Activated T-helper 17 cell treated with anti-CD3 and anti-CD28 coated beads, Interleukin-2, amount 50 U/mL, for 72 hours (primary cell): ENCODE results near the gene CIAO1. TPM values are rescaled to one million over a fixed set of nuclear protein-coding genes. Genes with fewer than 3 reads are reported as not detected.
"Not testable (repeated sequence)": the region's sequence is repeated elsewhere in the genome, so short reads cannot be mapped to it uniquely, and the experiment has no call there.

Experiments
- ATAC-seq: fragments of 150-1000 bp; cut with Tn5 transposase; replicated peaks from 2 replicates; pipeline ENCODE4 v1.10.0; 2021; ENCODE audit warnings: mild to moderate bottlenecking, moderate library complexity
- H3K27ac Mint-ChIP-seq: one replicate; pipeline ENCODE4 v1.8.0; 2022; ENCODE audit warnings: mixed read lengths
- H3K27me3 Mint-ChIP-seq: one replicate; pipeline ENCODE4 v1.8.0; 2022; ENCODE audit warnings: mixed read lengths
- H3K36me3 Mint-ChIP-seq: one replicate; pipeline ENCODE4 v1.8.0; 2022; ENCODE audit warnings: low read depth, mild to moderate bottlenecking, mixed read lengths
- H3K4me1 Mint-ChIP-seq: one replicate; pipeline ENCODE4 v1.8.0; 2022; ENCODE audit warnings: mixed read lengths
- H3K4me3 Mint-ChIP-seq: one replicate; pipeline ENCODE4 v1.8.0; 2022; ENCODE audit warnings: mild to moderate bottlenecking, mixed read lengths
- H3K9me3 Mint-ChIP-seq: one replicate; pipeline ENCODE4 v1.8.0; 2022; ENCODE audit warnings: mixed read lengths
- total RNA-seq, 2 donors: library from RNA; stranded (reverse); gene quantifications; one replicate each; pipeline ENCODE4 v1.2.3, GENCODE V29; 2022

CIAO1 gene
- total RNA-seq, 2 donors from 2014 or later: 71.4 to 81.3 TPM

DNA sequence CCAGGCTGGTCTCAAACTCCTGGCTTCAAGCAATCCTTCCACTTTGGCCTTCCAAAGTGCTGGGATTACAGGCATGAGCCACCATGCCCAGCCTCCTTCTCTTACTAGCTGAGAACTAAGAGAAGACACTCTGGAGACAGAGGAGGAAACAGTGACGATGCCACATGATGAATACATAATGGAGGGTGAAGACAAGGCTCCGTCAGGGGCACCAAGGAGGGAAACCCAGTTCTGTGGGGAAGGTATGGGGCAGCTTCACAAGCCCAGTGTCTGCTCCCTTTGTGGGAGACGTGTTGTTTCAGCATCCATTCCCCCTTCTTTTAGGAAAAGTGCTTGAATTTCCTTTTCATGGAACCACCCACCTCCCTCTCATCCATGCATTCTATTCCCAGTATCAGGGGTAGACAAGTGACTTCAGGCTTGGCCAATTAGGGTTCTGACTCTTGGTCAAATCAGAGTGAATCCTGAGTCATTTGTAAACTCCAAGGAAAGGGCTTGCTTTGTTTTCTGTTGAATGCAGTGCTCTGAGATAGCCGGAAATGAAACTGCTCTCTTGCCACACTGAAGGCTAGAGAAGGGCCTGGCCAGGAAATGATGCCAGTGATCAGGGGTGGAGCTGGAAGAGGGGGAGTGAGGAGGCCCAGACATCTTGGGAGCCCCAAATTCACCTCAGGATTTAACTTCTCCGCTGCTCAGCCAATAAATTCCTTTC, 24.0 kb upstream of the CIAO1 start:
- peak overlapping the region; percentile 74 for H3K4me3 Mint-ChIP-seq
- H3K4me1 Mint-ChIP-seq: peaks cover 43% of the 10 kb centered on the region
- peak; percentile 98 for ATAC-seq
- H3K36me3 Mint-ChIP-seq: no peaks in the 10 kb centered on the region
- H3K27ac Mint-ChIP-seq: peak overlapping the region; percentile 94
- no peaks in the 10 kb centered on the region for H3K27me3 Mint-ChIP-seq
- H3K9me3 Mint-ChIP-seq: no peaks in the 10 kb centered on the region

DNA sequence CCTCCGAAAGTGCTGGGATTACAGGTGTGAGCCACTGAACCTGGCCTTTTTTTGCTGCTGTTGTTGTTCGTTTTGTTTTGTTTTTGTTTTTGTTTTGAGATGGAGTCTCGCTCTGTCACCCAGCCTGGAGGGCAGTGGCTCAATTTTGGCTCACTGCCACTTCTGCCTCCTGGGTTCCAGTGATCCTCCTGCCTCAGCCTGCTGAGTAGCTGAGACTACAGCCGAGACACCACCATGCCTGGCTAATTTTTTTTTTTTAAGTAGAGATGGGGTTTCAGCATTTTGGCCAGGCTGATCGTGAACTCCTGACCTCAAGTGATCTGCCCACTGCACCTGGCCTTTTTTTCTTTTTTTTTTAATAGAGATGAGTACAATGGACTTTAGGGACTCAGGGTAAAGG, 22.2 kb upstream of the CIAO1 start:
- H3K36me3 Mint-ChIP-seq: no peaks in the 10 kb centered on the region

DNA sequence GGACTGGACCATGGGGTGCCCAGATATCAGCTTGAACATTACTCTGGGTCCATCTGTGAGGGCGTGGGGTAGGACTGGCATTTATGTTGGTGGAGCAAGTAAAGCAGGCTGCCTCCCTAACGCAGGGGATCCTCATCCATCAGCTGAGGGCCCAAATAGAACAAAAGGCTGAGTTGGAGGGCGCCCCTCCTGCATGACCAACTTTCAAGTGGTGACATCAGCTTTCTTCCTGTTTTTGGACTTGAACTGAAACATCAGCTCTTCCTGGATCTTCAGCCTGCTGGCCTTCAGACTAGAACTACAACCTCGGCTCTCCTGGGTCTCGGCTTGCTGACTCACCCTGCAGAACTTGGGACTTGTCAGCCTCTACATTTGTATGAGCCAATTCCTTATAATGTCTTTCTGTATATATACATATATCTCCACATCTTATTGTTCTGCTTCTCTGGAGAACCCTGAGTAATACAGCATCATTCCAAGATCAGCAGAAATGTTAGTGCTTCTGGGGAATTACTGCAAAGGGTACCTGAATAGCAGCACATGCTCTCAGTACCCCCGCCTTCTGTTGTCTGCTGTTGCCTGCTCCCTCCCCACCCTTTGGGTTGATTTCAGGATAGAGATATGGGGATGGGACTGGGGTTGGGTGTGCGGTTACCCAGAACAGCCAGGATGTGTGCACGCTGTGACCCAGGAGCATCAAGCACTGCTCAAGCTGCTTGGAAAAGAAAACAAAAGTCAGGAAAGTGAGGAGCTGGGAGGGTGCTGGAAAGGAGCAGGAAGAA, 20.2 kb upstream of the CIAO1 start:
- Mint-ChIP-seq H3K4me3 (peak overlapping the region; percentile 25), H3K27ac (peak overlapping the region; percentile 88), H3K27me3 (no peaks in the 10 kb centered on the region), H3K9me3 (no peaks in the 10 kb centered on the region), H3K4me1 (peaks cover 55% of the 10 kb centered on the region), H3K36me3 (peaks cover 9% of the 10 kb centered on the region)
- no peak for ATAC-seq

More for the DNA sequence above, 22.2 kb upstream of the CIAO1 start:
- H3K4me3 Mint-ChIP-seq: no peak overlapping the region
- peaks cover 49% of the 10 kb centered on the region for H3K4me1 Mint-ChIP-seq
- ATAC-seq: no peak
- no peak overlapping the region for H3K27ac Mint-ChIP-seq
- no peaks in the 10 kb centered on the region for H3K27me3 Mint-ChIP-seq
- H3K9me3 Mint-ChIP-seq: no peaks in the 10 kb centered on the region

DNA sequence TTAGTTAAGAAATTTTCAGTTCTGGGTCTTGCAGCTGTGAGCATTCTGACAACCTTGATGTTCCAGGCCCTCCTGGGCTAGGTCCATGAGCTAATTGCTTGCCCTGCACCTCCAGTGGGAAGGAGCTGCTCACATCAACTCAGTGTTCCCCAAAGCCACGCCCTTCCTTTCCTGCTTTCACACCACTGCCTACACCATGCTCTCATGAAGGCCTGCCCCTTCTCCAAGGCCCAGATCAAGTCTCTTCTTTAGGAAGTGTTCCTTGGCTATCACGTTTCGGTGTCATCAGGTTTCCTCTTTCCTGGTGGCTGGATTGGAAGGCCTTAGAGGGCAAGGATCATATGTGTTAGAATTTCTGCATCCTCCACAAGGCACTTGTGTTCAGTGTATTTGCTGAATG, 19.0 kb upstream of the CIAO1 start:
- ATAC-seq: no peak
- Mint-ChIP-seq H3K4me1 (peaks cover 48% of the 10 kb centered on the region), H3K27me3 (no peaks in the 10 kb centered on the region), H3K36me3 (peaks cover 18% of the 10 kb centered on the region), H3K9me3 (no peaks in the 10 kb centered on the region), H3K4me3 (no peak overlapping the region), H3K27ac (peak overlapping the region; percentile 88)

DNA sequence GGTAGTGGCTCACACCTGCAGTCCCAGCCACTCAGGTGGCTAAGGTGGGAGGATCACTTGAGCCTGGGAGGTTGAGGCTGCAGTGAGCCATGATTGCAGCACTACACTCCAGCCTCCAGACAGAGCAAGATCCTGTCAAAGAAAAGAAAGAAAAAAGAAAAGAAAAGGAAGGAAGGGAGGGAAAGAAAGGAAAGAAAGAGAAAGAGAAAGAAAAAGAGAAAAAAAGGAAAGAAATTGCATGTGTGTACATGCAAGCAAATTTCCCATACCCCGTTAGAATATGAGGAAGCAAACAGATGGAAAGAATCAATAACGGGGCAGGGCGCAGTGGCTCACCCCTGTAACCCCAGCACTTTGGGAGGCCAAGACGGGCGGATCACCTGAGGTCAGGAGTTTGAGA, 18.1 kb upstream of the CIAO1 start:
- Mint-ChIP-seq H3K36me3 (peaks cover 27% of the 10 kb centered on the region), H3K27ac (peak overlapping the region; percentile 53), H3K4me1 (peaks cover 40% of the 10 kb centered on the region), H3K27me3 (no peaks in the 10 kb centered on the region), H3K9me3 (no peaks in the 10 kb centered on the region), H3K4me3 (no peak overlapping the region)
- no peak for ATAC-seq

DNA sequence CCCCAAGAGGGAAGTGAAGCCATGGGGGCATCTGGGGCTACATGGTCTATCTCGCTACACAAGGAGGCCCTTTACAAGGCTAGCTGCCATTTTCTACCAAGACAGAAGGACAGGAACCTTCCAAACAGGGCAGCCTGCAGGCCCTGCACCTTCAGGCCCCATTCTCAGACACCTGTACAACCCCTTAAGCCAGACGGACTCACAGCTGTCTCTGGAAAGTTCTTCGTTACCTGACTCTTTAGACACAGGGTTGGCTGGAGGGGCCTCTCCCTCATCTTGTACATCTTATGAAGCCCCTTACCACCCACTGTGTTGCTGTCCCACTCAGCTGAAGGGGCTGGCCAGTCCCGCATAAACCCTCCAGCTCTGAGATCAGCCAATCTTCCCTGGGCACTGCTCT, 17.4 kb upstream of the CIAO1 start:
- no peak for ATAC-seq
- Mint-ChIP-seq H3K4me3 (no peak overlapping the region), H3K27me3 (no peaks in the 10 kb centered on the region), H3K36me3 (peaks cover 34% of the 10 kb centered on the region), H3K27ac (no peak overlapping the region), H3K9me3 (no peaks in the 10 kb centered on the region), H3K4me1 (peaks cover 35% of the 10 kb centered on the region)

DNA sequence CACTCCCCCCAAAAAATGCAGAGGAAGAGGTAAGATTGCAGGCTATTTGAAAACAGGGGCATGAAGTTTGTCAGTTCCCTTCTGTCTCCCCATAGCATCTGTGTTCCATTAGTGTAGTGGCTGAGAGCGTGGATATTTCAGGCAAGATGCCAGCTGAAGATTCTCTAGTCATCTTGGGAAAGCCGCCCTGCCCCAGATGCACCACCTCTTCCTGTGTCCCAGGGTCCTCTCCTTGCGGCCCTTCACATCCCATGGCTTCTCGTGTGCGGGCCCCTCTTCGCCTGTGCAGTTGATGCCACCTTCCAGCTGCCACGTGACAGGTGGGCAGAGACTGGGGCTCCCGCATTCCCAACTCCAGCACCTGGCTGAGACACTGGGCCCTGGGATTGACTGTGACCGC, 16.4 kb upstream of the CIAO1 start:
- Mint-ChIP-seq H3K27me3 (no peaks in the 10 kb centered on the region), H3K36me3 (peaks cover 44% of the 10 kb centered on the region), H3K4me3 (no peak overlapping the region), H3K4me1 (peaks cover 39% of the 10 kb centered on the region), H3K27ac (peak overlapping the region; percentile 65), H3K9me3 (no peaks in the 10 kb centered on the region)
- no peak for ATAC-seq

DNA sequence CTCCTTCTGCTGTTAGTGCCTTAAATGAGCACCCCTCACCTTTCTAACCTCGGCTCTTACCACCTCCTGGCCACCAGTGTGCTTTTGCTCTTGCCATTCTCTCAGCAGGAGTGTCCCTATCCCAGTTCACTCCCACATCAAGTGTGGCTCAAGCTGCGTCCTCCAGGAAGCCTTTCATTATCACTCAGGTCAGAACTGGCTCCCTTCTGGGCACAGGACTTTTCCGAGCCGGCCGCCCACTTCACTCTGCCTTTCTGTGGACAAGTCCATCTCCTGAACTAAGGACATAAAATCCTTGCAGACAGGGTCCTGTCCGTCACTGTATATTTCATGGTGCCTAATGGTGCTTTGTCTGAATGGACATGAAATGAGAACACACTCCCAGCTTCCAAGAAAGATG, 15.8 kb upstream of the CIAO1 start:
- Mint-ChIP-seq H3K36me3 (peaks cover 50% of the 10 kb centered on the region), H3K9me3 (no peaks in the 10 kb centered on the region), H3K4me1 (peaks cover 36% of the 10 kb centered on the region), H3K4me3 (no peak overlapping the region), H3K27ac (peak overlapping the region; percentile 65), H3K27me3 (no peaks in the 10 kb centered on the region)
- no peak for ATAC-seq

DNA sequence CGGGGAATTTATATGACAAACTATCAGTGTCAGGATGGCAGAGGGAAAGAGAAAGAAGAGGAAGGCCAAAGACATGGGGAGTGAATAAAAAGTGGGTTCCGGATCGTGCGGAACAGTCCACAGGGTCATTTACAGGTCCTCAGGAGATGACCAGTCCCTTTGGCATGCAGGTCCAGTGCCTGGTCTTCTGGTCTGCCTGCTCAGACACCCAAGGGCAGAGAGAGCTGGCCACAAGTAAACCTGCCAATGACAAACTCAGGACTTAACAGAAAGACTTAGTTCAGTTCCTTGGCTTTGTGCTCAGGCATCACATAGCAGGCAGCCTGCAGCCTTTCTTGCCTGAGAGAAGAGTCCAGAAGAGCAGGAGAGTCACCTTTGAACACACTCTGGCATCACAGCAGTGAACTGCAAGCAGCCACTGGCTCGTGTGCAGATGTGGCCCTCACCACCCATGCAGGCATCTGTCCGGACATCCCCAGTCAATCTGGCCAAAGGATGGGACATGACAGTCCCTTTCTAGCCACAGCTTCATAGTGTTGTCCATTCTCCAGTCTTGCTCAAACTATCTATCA, 14.2 kb upstream of the CIAO1 start:
- H3K4me3 Mint-ChIP-seq: no peak overlapping the region
- no peaks in the 10 kb centered on the region for H3K9me3 Mint-ChIP-seq
- ATAC-seq: no peak
- peak overlapping the region; percentile 63 for H3K27ac Mint-ChIP-seq
- peaks cover 66% of the 10 kb centered on the region for H3K36me3 Mint-ChIP-seq
- no peaks in the 10 kb centered on the region for H3K27me3 Mint-ChIP-seq
- H3K4me1 Mint-ChIP-seq: peaks cover 23% of the 10 kb centered on the region

DNA sequence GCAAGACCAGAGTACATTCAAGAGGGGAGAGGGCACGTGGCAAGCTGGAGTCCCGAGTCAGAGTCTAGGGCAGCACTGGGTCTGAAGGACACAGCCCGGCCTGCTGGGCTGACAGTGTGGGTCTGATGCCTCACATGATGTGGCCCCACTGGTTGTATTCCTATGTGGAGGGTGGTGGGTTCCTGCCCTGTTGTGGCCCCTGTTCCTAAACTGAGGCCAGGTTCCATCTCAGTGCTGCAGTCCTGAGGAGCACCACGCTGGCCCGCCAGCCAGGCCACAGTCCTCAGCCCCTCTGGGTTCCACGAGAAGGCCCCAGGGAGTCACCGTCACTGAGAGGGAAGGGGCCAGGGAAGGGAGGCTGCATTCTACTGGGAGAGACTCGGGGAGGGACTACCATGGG, 13.5 kb upstream of the CIAO1 start:
- Mint-ChIP-seq H3K36me3 (peaks cover 70% of the 10 kb centered on the region), H3K4me1 (peaks cover 19% of the 10 kb centered on the region), H3K27me3 (no peaks in the 10 kb centered on the region), H3K9me3 (no peaks in the 10 kb centered on the region), H3K27ac (peak overlapping the region; percentile 63), H3K4me3 (no peak overlapping the region)
- no peak for ATAC-seq

DNA sequence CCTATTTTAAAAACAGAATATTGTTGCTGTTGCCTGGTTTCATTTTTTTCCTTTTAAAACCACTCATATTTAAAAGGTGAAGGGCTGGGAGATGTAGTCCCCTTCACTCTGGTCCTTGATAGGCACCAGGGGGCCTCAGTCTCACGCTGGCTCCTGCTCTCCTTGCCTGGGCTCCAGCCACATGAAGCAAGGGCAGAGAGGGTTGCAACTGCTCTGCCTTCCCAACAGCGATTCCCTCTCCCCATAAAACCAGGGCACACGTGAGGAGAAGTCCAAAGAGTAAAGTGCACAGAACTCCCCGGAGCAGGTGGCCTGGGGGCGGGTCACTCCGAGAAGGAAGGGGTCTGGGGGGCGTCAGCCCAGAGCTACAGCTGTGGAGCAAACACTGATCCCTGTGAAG, 13.0 kb upstream of the CIAO1 start:
- no peak overlapping the region for H3K27ac Mint-ChIP-seq
- no peak overlapping the region for H3K4me3 Mint-ChIP-seq
- no peaks in the 10 kb centered on the region for H3K9me3 Mint-ChIP-seq
- H3K27me3 Mint-ChIP-seq: no peaks in the 10 kb centered on the region
- ATAC-seq: no peak
- peaks cover 75% of the 10 kb centered on the region for H3K36me3 Mint-ChIP-seq
- H3K4me1 Mint-ChIP-seq: peaks cover 15% of the 10 kb centered on the region

DNA sequence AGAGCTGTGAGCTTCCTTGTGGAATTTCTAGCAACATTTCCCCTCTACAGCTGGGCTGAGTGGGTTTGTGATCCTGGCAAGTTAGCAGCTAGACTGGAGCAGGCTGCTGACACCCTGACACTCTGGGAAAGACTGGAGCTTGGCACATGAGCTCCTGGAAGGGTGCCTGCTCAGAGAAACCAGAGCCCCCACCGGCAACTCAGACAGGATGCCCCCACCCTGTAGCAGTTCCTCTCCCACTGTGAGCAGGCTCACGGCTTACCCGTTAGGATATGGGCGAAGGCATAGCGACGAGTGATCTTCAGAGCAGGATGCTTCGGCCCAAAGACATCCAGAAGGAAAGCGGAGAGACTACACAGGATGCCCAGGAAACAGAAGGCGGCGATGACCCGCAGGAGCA, 11.5 kb upstream of the CIAO1 start:
- Mint-ChIP-seq H3K4me1 (peaks cover 16% of the 10 kb centered on the region), H3K27ac (no peak overlapping the region), H3K36me3 (peaks cover 76% of the 10 kb centered on the region)

DNA sequence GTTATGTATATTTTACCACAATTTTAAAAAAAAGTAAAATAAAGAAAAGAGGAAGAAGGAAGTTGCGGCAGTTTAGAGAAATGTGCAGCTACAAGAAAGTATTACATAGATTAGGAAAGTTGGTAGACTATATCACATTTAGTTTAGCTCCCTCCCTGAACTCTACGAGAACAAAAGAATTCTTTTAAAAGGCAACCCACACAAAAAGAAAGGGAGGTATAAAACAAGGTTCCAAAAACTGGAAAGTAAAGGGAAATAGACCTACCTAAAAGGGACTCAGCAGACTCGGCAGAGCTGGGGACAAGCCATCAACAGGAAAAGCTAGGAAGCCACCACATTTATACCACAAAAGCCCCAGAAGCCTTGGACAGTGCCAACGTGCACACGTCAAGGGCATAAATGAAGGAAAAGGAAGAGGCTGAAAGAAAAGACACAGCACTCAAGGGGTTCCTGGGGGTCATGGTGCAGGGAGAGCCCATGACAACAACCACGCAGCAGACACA, 9.4 kb upstream of the CIAO1 start:
- no peak for ATAC-seq
- Mint-ChIP-seq H3K27ac (peak overlapping the region; percentile 56), H3K4me3 (no peak overlapping the region), H3K4me1 (peaks cover 17% of the 10 kb centered on the region), H3K27me3 (no peaks in the 10 kb centered on the region), H3K36me3 (peaks cover 77% of the 10 kb centered on the region), H3K9me3 (no peaks in the 10 kb centered on the region)

More for the DNA sequence above, 11.5 kb upstream of the CIAO1 start:
- Mint-ChIP-seq H3K27me3 (no peaks in the 10 kb centered on the region), H3K9me3 (no peaks in the 10 kb centered on the region), H3K4me3 (no peak overlapping the region)
- no peak for ATAC-seq

DNA sequence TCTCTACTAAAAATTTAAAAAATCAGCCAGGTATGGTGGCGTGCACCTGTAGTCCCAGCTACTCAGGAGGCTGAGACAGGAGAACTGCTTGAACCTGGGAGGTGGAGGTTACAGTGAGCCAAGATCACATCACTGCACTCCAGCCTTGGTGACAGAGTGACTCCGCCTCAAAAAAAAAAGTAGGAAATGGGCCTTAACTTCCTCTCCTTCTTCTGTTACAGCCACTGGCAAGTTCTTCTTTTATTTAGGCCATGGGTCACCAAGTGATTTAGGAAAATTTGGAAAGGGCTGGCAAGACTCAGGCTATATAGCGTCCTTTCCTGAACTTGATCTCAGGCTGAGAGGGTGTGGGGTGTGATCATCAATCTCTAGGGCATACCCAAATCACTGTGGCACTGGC, 8.3 kb upstream of the CIAO1 start:
- H3K27ac Mint-ChIP-seq, H3K27me3 Mint-ChIP-seq, ATAC-seq, H3K9me3 Mint-ChIP-seq, H3K4me3 Mint-ChIP-seq: not testable (repeated sequence)
- Mint-ChIP-seq H3K4me1 (peaks cover 16% of the 10 kb centered on the region), H3K36me3 (peaks cover 77% of the 10 kb centered on the region)
